ENCODE results near the gene SOX6. TPM values are rescaled to one million over a fixed set of nuclear protein-coding genes. Genes with fewer than 3 reads are reported as not detected.

SOX6 gene
- total RNA-seq, 2 donors from 2014 or later = 3.1 to 15.5 TPM

GRCh38 chr11:15931497-15931896 is 424.8 kb downstream of the SOX6 start:
- intact Hi-C loops (cut with DNase I) = no loop called here
- WGBS = 94% methylated on average over 2 of the region's 2 CpGs
- Histone ChIP-seq H3K27me3 (replicated peaks; ENCODE audit: insufficient read depth) (no peaks in the 10 kb centered on the region), H3K36me3 (no peaks in the 10 kb centered on the region), H3K4me1 (replicated peaks) (no peaks in the 10 kb centered on the region), H3K9me3 (no peaks in the 10 kb centered on the region), H3K27ac (no peak overlapping the region), H3K4me3 (no peak overlapping the region)
- TF ChIP-seq POLR2A (IDR thresholded peaks at IDR 0.05) (no peak), POLR2AphosphoS5 (IDR thresholded peaks at IDR 0.05) (no peak)
- TF ChIP-seq, protein P1, sequence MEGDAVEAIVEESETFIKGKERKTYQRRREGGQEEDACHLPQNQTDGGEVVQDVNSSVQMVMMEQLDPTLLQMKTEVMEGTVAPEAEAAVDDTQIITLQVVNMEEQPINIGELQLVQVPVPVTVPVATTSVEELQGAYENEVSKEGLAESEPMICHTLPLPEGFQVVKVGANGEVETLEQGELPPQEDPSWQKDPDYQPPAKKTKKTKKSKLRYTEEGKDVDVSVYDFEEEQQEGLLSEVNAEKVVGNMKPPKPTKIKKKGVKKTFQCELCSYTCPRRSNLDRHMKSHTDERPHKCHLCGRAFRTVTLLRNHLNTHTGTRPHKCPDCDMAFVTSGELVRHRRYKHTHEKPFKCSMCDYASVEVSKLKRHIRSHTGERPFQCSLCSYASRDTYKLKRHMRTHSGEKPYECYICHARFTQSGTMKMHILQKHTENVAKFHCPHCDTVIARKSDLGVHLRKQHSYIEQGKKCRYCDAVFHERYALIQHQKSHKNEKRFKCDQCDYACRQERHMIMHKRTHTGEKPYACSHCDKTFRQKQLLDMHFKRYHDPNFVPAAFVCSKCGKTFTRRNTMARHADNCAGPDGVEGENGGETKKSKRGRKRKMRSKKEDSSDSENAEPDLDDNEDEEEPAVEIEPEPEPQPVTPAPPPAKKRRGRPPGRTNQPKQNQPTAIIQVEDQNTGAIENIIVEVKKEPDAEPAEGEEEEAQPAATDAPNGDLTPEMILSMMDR (IDR thresholded peaks at IDR 0.05) = no peak
- no peak for DNase-seq (ENCODE audit: low spot score)

DNA sequence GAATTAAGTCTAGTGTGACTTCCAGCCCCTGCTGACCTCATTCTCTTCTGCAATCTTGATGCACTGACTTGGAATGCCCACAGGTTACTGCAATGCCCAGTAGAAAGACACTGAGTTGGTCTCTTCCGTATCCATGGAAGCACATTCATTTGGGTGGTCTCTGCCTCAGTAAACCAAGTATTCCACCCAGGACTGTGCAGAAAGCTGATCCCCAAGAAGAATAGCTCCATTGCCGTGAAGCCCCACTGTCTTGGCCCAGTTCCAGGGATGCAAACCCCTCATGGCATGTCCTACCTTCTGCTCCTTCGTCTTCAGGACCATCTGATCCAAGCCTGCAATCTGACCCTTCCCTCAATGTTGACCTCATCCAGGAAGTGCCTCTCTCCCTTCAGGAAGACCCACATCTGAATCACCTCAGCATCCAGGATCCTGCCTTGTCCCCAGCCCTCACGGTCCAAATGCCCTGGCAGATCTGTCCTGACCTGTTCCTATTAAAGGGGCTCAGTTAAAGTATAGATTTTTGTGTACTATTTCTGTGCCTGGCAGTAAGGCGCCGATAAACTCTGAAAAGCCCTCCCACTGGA is 425.8 kb downstream of the SOX6 start:
- Histone ChIP-seq H3K4me3 (no peak overlapping the region), H3K9me3 (no peaks in the 10 kb centered on the region), H3K27ac (no peak overlapping the region), H3K4me1 (replicated peaks) (no peaks in the 10 kb centered on the region), H3K27me3 (replicated peaks; ENCODE audit: insufficient read depth) (no peaks in the 10 kb centered on the region), H3K36me3 (no peaks in the 10 kb centered on the region)
- no peak for DNase-seq (ENCODE audit: low spot score)
- intact Hi-C loops (cut with DNase I) = no loop called here
- WGBS = 76% methylated on average over 6 of the region's 6 CpGs
- no peak for TF ChIP-seq POLR2AphosphoS5 (IDR thresholded peaks at IDR 0.05)
- TF ChIP-seq, protein P1 (IDR thresholded peaks at IDR 0.05) = no peak
- TF ChIP-seq POLR2A (IDR thresholded peaks at IDR 0.05) = no peak

- Histone ChIP-seq H3K27me3 (replicated peaks; ENCODE audit: insufficient read depth) (no peaks in the 10 kb centered on the region), H3K9me3 (no peaks in the 10 kb centered on the region), H3K4me3 (no peak overlapping the region), H3K4me1 (replicated peaks) (no peaks in the 10 kb centered on the region), H3K27ac (no peak overlapping the region), H3K36me3 (no peaks in the 10 kb centered on the region)
- WGBS = 95% methylated on average over 3 of the region's 3 CpGs
- no peak for TF ChIP-seq POLR2AphosphoS5 (IDR thresholded peaks at IDR 0.05)
- TF ChIP-seq, protein P1 (IDR thresholded peaks at IDR 0.05) = no peak
- TF ChIP-seq POLR2A (IDR thresholded peaks at IDR 0.05) = no peak
- intact Hi-C loops (cut with DNase I) = no loop called here
- DNase-seq (ENCODE audit: low spot score) = no peak
These were observed 426.9 kb downstream of the SOX6 start for GRCh38 chr11:15929371-15929901.

- H3K27me3 ChIP-seq (replicated peaks; ENCODE audit: insufficient read depth) = no peaks in the 10 kb centered on the region
- intact Hi-C loops (cut with DNase I) = no loop called here
- H3K4me1 ChIP-seq (replicated peaks) = no peaks in the 10 kb centered on the region
- H3K9me3 ChIP-seq = no peaks in the 10 kb centered on the region
- no peak overlapping the region for H3K4me3 ChIP-seq
- H3K36me3 ChIP-seq = no peaks in the 10 kb centered on the region
- no peak overlapping the region for H3K27ac ChIP-seq
- DNase-seq (ENCODE audit: low spot score) = no peak
- TF ChIP-seq, protein P1 (IDR thresholded peaks at IDR 0.05) = no peak
- TF ChIP-seq POLR2A (IDR thresholded peaks at IDR 0.05) (no peak), POLR2AphosphoS5 (IDR thresholded peaks at IDR 0.05) (no peak)
These were observed 428.5 kb downstream of the SOX6 start for GRCh38 chr11:15927864-15928217.

- no peaks in the 10 kb centered on the region for H3K9me3 ChIP-seq
- intact Hi-C loops (cut with DNase I) = no loop called here
- no peaks in the 10 kb centered on the region for H3K27me3 ChIP-seq (replicated peaks; ENCODE audit: insufficient read depth)
- H3K4me1 ChIP-seq (replicated peaks) = no peaks in the 10 kb centered on the region
- 91% methylated on average over 5 of the region's 5 CpGs for WGBS
- no peak overlapping the region for H3K4me3 ChIP-seq
- DNase-seq (ENCODE audit: low spot score) = no peak
- no peak overlapping the region for H3K27ac ChIP-seq
- no peaks in the 10 kb centered on the region for H3K36me3 ChIP-seq
- TF ChIP-seq POLR2AphosphoS5 (IDR thresholded peaks at IDR 0.05) = no peak
- TF ChIP-seq, protein P1 (IDR thresholded peaks at IDR 0.05) = no peak
- TF ChIP-seq POLR2A (IDR thresholded peaks at IDR 0.05) = no peak
These were observed 429.0 kb downstream of the SOX6 start for GRCh38 chr11:15927196-15927863.

Measured in prostate gland (tissue), 2 donors.